ENCODE data around the gene ATG5. TPM values are rescaled to one million over a fixed set of nuclear protein-coding genes. Genes with fewer than 3 reads are reported as not detected.

Gene ATG5
- total and polyA plus RNA-seq, 9 of the 15 experiments (the other 6 are each of a cell fraction or from before 2014, with no cell fraction given) = 29.0 to 80.0 (median 53.2) TPM

DNA sequence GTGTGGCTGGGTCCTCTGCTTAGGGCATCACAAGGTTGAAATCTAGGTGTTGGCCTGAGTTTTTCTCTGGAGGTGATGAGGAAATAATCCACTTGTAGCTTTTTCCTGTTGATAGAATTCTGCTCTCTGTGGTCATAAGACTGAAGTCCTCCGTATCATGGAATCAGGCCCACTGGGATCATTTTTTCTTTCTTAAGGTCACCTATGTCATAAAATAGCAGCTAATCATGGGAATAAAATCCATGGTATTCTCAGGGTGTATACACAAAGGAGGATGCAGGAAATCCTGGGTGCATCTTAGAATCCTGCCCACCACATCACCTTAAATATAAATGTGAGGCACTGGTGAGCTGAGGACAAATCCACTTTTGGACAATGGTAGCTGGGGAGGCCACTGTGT is 166.7 kb downstream of the ATG5 start:
- no peaks in the 10 kb centered on the region for H3K27me3 ChIP-seq (ENCODE audit: control insufficient read depth in 2 of 2, insufficient read depth in 2 of 2, low read length in 2 of 2)
- peaks cover 0 to 9% of the 10 kb centered on the region in 2 experiments; a peak in 2 of 5 replicates for H3K4me1 ChIP-seq (replicated peaks in 1 of 2; ENCODE audit: control insufficient read depth in 2 of 2, insufficient read depth in 2 of 2, low read length in 2 of 2)
- ATAC-seq (no peak), FAIRE-seq (no peak), DNase-seq (ENCODE audit: extremely low read depth in 1 of 4, low spot score in 3 of 4) (no peak)
- no peaks in the 10 kb centered on the region for H3K9me3 ChIP-seq (replicated peaks; ENCODE audit: control insufficient read depth, insufficient read depth, low read depth, low read length)
- H3K9ac ChIP-seq (ENCODE audit: insufficient read depth in 1 of 2, low read depth in 2 of 2, low read length in 2 of 2) = no peak overlapping the region
- POLR2A ChIA-PET = interaction anchor here (0.5 to 0.6 kb wide), 2 partner anchors 134 to 174 kb away, joined by 3 read pairs; no protein-coding TSS in a partner anchor
- in situ Hi-C loops (cut with MboI) (no loop called here), intact Hi-C loops (cut with micrococcal nuclease) (no loop called here)
- H3K4me2 ChIP-seq (ENCODE audit: insufficient read depth, low read length) = no peak overlapping the region
- no peaks in the 10 kb centered on the region for H3K36me3 ChIP-seq (ENCODE audit: control insufficient read depth, insufficient read depth, low read length)
- CTCF ChIA-PET (ENCODE audit: low intra/inter-chr PET ratio) = no interaction called here
- no peaks in the 10 kb centered on the region for H3K79me2 ChIP-seq (ENCODE audit: control insufficient read depth, insufficient read depth, low read length)
- 64% methylated on average over 1 of the region's 1 CpG for WGBS (ENCODE audit: insufficient coverage, low coverage, missing lambda C conversion rate)
- H3K4me3 ChIP-seq = no peak overlapping the region
- no peak overlapping the region for H2AFZ ChIP-seq (ENCODE audit: low read depth, low read length)
- no peaks in the 10 kb centered on the region for H3K9me1 ChIP-seq (ENCODE audit: control insufficient read depth, insufficient read depth, low read length)
- H4K20me1 ChIP-seq (replicated peaks; ENCODE audit: control insufficient read depth, insufficient read depth, low read length) = no peaks in the 10 kb centered on the region
- H3K27ac ChIP-seq (ENCODE audit: extremely low read depth, low read depth, low read length) = no peak overlapping the region
- BruUV-seq (replicated peaks) = no TSS peak
- TF ChIP-seq, protein P1, sequence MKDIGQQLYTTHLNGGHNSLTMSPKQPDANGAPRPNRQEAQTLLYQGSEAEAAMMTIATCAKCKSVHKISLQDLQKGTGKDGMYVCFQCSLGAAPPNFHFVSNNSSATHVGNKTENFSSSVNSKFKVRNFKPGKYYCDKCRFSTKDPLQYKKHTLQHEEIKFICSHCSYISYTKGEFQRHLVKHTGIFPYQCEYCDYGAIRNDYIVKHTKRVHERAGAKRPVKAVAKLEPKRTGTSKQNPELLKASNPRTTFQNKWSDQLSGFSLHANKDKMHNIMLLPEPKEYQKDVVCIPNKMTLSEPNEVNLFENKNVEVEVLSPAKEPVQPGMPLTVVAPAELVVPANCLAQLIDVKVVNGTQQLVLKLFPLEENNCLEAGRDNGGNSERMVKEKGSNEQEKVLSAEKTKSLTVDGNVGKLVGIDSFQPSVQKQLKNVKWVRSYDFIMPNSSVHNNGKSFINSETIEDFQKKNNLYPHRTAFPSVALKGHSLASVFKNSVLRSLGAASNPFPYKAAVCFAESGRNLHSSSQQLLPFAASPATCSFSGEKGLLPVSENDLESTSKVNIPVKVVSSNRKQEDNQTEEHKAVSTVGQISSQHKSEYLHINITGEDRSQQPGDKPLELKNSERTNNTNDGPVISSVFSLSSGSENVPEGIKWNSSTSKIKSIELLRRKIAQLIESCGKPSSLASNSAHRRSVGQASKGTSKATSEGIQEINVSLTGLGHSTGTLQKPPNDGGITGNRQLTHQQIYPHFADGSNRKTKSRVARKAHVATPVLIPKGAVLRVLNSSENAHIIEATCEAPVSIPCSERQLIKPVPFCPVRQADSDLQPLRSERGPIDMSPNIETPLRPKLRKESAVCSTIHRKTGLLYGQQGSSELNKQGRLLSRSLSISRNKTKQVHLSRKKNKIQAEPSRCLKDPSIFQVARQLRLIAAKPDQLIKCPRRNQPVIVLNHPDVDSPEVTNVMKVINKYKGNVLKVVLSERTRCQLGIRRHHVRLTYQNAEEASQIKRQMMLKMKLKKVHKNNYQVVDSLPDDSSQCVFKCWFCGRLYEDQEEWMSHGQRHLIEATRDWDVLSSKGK (CRISPR knock-in tag; IDR thresholded peaks at IDR 0.05) = no peak
- TF ChIP-seq MEIS2 (IDR thresholded peaks at IDR 0.05; ENCODE audit: partially characterized antibody) = no peak
- TF ChIP-seq ZFP36 (IDR thresholded peaks at IDR 0.05; ENCODE audit: low read depth, low read length, partially characterized antibody) = no peak
- no peak for TF ChIP-seq RFX5 (IDR thresholded peaks at IDR 0.05; ENCODE audit: low read depth, low read length)
- TF ChIP-seq, protein P2, sequence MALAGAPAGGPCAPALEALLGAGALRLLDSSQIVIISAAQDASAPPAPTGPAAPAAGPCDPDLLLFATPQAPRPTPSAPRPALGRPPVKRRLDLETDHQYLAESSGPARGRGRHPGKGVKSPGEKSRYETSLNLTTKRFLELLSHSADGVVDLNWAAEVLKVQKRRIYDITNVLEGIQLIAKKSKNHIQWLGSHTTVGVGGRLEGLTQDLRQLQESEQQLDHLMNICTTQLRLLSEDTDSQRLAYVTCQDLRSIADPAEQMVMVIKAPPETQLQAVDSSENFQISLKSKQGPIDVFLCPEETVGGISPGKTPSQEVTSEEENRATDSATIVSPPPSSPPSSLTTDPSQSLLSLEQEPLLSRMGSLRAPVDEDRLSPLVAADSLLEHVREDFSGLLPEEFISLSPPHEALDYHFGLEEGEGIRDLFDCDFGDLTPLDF (CRISPR knock-in tag; IDR thresholded peaks at IDR 0.05) = no peak
- TF ChIP-seq HMGN3 (IDR thresholded peaks at IDR 0.05; ENCODE audit: borderline replicate concordance, extremely low read depth, insufficient read length, low read depth, low read length) = no peak
- TF ChIP-seq HCFC1 (IDR thresholded peaks at IDR 0.05; ENCODE audit: low read depth, low read length) = no peak
- TF ChIP-seq, protein P3, sequence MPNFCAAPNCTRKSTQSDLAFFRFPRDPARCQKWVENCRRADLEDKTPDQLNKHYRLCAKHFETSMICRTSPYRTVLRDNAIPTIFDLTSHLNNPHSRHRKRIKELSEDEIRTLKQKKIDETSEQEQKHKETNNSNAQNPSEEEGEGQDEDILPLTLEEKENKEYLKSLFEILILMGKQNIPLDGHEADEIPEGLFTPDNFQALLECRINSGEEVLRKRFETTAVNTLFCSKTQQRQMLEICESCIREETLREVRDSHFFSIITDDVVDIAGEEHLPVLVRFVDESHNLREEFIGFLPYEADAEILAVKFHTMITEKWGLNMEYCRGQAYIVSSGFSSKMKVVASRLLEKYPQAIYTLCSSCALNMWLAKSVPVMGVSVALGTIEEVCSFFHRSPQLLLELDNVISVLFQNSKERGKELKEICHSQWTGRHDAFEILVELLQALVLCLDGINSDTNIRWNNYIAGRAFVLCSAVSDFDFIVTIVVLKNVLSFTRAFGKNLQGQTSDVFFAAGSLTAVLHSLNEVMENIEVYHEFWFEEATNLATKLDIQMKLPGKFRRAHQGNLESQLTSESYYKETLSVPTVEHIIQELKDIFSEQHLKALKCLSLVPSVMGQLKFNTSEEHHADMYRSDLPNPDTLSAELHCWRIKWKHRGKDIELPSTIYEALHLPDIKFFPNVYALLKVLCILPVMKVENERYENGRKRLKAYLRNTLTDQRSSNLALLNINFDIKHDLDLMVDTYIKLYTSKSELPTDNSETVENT (CRISPR knock-in tag; IDR thresholded peaks at IDR 0.05) = no peak
- TF ChIP-seq RBM22 (IDR thresholded peaks at IDR 0.05; ENCODE audit: low read depth, low read length, poor library complexity, severe bottlenecking) = no peak
- TF ChIP-seq, protein P4, sequence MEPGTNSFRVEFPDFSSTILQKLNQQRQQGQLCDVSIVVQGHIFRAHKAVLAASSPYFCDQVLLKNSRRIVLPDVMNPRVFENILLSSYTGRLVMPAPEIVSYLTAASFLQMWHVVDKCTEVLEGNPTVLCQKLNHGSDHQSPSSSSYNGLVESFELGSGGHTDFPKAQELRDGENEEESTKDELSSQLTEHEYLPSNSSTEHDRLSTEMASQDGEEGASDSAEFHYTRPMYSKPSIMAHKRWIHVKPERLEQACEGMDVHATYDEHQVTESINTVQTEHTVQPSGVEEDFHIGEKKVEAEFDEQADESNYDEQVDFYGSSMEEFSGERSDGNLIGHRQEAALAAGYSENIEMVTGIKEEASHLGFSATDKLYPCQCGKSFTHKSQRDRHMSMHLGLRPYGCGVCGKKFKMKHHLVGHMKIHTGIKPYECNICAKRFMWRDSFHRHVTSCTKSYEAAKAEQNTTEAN (CRISPR knock-in tag; IDR thresholded peaks at IDR 0.05) = no peak
- TF ChIP-seq, protein P5, sequence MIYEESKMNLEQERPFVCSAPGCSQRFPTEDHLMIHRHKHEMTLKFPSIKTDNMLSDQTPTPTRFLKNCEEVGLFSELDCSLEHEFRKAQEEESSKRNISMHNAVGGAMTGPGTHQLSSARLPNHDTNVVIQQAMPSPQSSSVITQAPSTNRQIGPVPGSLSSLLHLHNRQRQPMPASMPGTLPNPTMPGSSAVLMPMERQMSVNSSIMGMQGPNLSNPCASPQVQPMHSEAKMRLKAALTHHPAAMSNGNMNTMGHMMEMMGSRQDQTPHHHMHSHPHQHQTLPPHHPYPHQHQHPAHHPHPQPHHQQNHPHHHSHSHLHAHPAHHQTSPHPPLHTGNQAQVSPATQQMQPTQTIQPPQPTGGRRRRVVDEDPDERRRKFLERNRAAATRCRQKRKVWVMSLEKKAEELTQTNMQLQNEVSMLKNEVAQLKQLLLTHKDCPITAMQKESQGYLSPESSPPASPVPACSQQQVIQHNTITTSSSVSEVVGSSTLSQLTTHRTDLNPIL (CRISPR knock-in tag; IDR thresholded peaks at IDR 0.05) = no peak

All from K562 (cell line).